Measurements from ENCODE around the gene FCAMR.

GRCh38 chr1:206963740-206964139 is 6.5 kb downstream of the FCAMR start:
- TF ChIP-seq CTCF (IDR thresholded peaks at IDR 0.05; ENCODE audit: low read depth, low read length, poor library complexity, severe bottlenecking) (no peak), EZH2phosphoT487 (IDR thresholded peaks at IDR 0.05; ENCODE audit: borderline replicate concordance, low read length) (no peak)
